ENCODE measurements around the gene MS4A4E. TPM values are rescaled to one million over a fixed set of nuclear protein-coding genes. Genes with fewer than 3 reads are reported as not detected.

The MS4A4E gene
- polyA plus RNA-seq, 1 donor (not counting 4 experiments of a cell fraction or from before 2014, with no cell fraction given): not detected

GRCh38 chr11:60168306-60168705 is 74.6 kb downstream of the MS4A4E start:
- Histone ChIP-seq H2AFZ (ENCODE audit: control insufficient read depth, low read length) (no peak overlapping the region), H4K20me1 (ENCODE audit: control insufficient read depth, extremely low read depth, insufficient read depth, low read length) (no peaks in the 10 kb centered on the region), H3K4me1 (ENCODE audit: control insufficient read depth, extremely low read depth, insufficient read depth, low read length) (no peaks in the 10 kb centered on the region), H3K9ac (ENCODE audit: control insufficient read depth, extremely low read depth, insufficient read depth, low read length) (no peak overlapping the region), H3K79me2 (ENCODE audit: control insufficient read depth, insufficient read depth, low read length) (no peaks in the 10 kb centered on the region), H3K27me3 (ENCODE audit: control insufficient read depth, extremely low read depth, insufficient read depth, low read length) (no peaks in the 10 kb centered on the region), H3K36me3 (ENCODE audit: control insufficient read depth in 2 of 2, extremely low read depth in 1 of 2, insufficient read depth in 2 of 2, low read length in 2 of 2) (no peaks in the 10 kb centered on the region), H3K4me3 (ENCODE audit: control insufficient read depth in 2 of 3, extremely low read depth in 1 of 3, insufficient read depth in 2 of 3, low read depth in 1 of 3, low read length in 3 of 3) (no peak overlapping the region), H3K27ac (ENCODE audit: control insufficient read depth, insufficient read depth, low read length) (no peak overlapping the region), H3K9me1 (ENCODE audit: control insufficient read depth, extremely low read depth, insufficient read depth, low read length) (no peaks in the 10 kb centered on the region), H3K4me2 (ENCODE audit: control insufficient read depth, extremely low read depth, insufficient read depth, low read depth, low read length) (no peak overlapping the region), H3K9me3 (ENCODE audit: control insufficient read depth, low read depth, low read length) (no peaks in the 10 kb centered on the region)
- no peak for TF ChIP-seq EZH2 (IDR thresholded peaks at IDR 0.05; ENCODE audit: low read length)
- TF ChIP-seq, protein P1, sequence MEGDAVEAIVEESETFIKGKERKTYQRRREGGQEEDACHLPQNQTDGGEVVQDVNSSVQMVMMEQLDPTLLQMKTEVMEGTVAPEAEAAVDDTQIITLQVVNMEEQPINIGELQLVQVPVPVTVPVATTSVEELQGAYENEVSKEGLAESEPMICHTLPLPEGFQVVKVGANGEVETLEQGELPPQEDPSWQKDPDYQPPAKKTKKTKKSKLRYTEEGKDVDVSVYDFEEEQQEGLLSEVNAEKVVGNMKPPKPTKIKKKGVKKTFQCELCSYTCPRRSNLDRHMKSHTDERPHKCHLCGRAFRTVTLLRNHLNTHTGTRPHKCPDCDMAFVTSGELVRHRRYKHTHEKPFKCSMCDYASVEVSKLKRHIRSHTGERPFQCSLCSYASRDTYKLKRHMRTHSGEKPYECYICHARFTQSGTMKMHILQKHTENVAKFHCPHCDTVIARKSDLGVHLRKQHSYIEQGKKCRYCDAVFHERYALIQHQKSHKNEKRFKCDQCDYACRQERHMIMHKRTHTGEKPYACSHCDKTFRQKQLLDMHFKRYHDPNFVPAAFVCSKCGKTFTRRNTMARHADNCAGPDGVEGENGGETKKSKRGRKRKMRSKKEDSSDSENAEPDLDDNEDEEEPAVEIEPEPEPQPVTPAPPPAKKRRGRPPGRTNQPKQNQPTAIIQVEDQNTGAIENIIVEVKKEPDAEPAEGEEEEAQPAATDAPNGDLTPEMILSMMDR (optimal IDR thresholded peaks at IDR 0.05 in 1 of 3, IDR thresholded peaks at IDR 0.05 in 1 of 3, conservative IDR thresholded peaks at IDR 0.05 in 1 of 3; ENCODE audit: extremely low read depth in 1 of 3, insufficient read depth in 2 of 3, low read length in 3 of 3): no peak
- no peak for FAIRE-seq
- dilution Hi-C loops (cut with MboI; ENCODE audit: extremely low pct_ligation_motif_present, low sequenced_read_pairs): no loop called here
- no peak for DNase-seq (ENCODE audit: low read depth, low spot score)

- Histone ChIP-seq H3K4me1 (ENCODE audit: control insufficient read depth, extremely low read depth, insufficient read depth, low read length) (no peaks in the 10 kb centered on the region), H2AFZ (ENCODE audit: control insufficient read depth, low read length) (no peak overlapping the region), H3K27me3 (ENCODE audit: control insufficient read depth, extremely low read depth, insufficient read depth, low read length) (no peaks in the 10 kb centered on the region), H3K27ac (ENCODE audit: control insufficient read depth, insufficient read depth, low read length) (no peak overlapping the region), H3K9ac (ENCODE audit: control insufficient read depth, extremely low read depth, insufficient read depth, low read length) (no peak overlapping the region), H3K79me2 (ENCODE audit: control insufficient read depth, insufficient read depth, low read length) (no peaks in the 10 kb centered on the region), H3K4me2 (ENCODE audit: control insufficient read depth, extremely low read depth, insufficient read depth, low read depth, low read length) (no peak overlapping the region), H3K4me3 (ENCODE audit: control insufficient read depth in 2 of 3, extremely low read depth in 1 of 3, insufficient read depth in 2 of 3, low read depth in 1 of 3, low read length in 3 of 3) (no peak overlapping the region), H3K9me3 (ENCODE audit: control insufficient read depth, low read depth, low read length) (no peaks in the 10 kb centered on the region), H3K36me3 (ENCODE audit: control insufficient read depth in 2 of 2, extremely low read depth in 1 of 2, insufficient read depth in 2 of 2, low read length in 2 of 2) (no peaks in the 10 kb centered on the region), H3K9me1 (ENCODE audit: control insufficient read depth, extremely low read depth, insufficient read depth, low read length) (no peaks in the 10 kb centered on the region), H4K20me1 (ENCODE audit: control insufficient read depth, extremely low read depth, insufficient read depth, low read length) (no peaks in the 10 kb centered on the region)
- dilution Hi-C loops (cut with MboI; ENCODE audit: extremely low pct_ligation_motif_present, low sequenced_read_pairs): no loop called here
- FAIRE-seq: no peak
- TF ChIP-seq, protein P1 (optimal IDR thresholded peaks at IDR 0.05 in 1 of 3, IDR thresholded peaks at IDR 0.05 in 1 of 3, conservative IDR thresholded peaks at IDR 0.05 in 1 of 3; ENCODE audit: extremely low read depth in 1 of 3, insufficient read depth in 2 of 3, low read length in 3 of 3): no peak
- TF ChIP-seq EZH2 (IDR thresholded peaks at IDR 0.05; ENCODE audit: low read length): no peak
- no peak for DNase-seq (ENCODE audit: low read depth, low spot score)
These were observed 77.0 kb downstream of the MS4A4E start for GRCh38 chr11:60165951-60166350.
